Heart left ventricle (tissue), 13 donors: Measurements from ENCODE around the gene PARVA.

Source experiments
- CTCF ChIP-seq, 12 donors: fragments of 200-600 bp; sonication (generic) in 4 of 12; IDR thresholded peaks; one replicate each; pipeline versions ENCODE4 v1.5.0 to v1.8.0; 2018 to 2022; ENCODE audit warnings: antibody characterized with exemption in 12 of 12, mild to moderate bottlenecking in 5 of 12
- POLR2A ChIP-seq, 2 donors: fragments of 450-650 bp; IDR thresholded peaks; one replicate each; pipeline ENCODE4 v1.6.1; 2017; ENCODE audit warnings: antibody characterized with exemption in 2 of 2, mild to moderate bottlenecking in 2 of 2, moderate library complexity in 2 of 2
- donor health status: ischemic (EF 13 %, LVEDD 7.1; RV severe dilation, severe dysfunction).
- donor health status: DM: no; HTN: yes; CAD: no.
- donor health status: DM: no; HTN: no; CAD: no.
- donor health status: ischemic (EF 25% LVEDD 6.9; RV normal size, moderate dysfunction).
- donor health status: ischemic (EF 25% LVEDD 5.7; RV mildly dilated, moderate dysfunction).
- donor health status: ischemic (EF 35%, LVEDD 5.7; RV mildly dilated, moderate dysfunction).
- donor health status: nonischemic (EF 11% LVEDD 7.7; RV severe dilation, severe dysfunction).
- donor health status: DM: yes; HTN: yes; CAD: no.
- donor health status: PGD.
- donor health status: ischemic (EF 29% LVEDD 5.4; RV normal size, mild dysfunction).
- donor health status: nonischemic (EF 23%, LVEDD 6.1; RV moderate dilation, normal function).

- TF ChIP-seq CTCF (IDR thresholded peaks at IDR 0.05), result no peak
- no peak for TF ChIP-seq POLR2A (IDR thresholded peaks at IDR 0.05)
These were observed 79.5 kb downstream of the PARVA start for GRCh38 chr11:12456651-12457579.
